ENCODE measurements around the gene ITGA11. TPM values are rescaled to one million over a fixed set of nuclear protein-coding genes. Genes with fewer than 3 reads are reported as not detected.

Gene ITGA11
- total RNA-seq, 4 donors from 2014 or later: 2.5 to 8.4 (median 5.6) TPM

- TF ChIP-seq CTCF (IDR thresholded peaks at IDR 0.05; ENCODE audit: low read depth): no peak
These were observed 170.7 kb downstream of the ITGA11 start for GRCh38 chr15:68261241-68261640.

DNA sequence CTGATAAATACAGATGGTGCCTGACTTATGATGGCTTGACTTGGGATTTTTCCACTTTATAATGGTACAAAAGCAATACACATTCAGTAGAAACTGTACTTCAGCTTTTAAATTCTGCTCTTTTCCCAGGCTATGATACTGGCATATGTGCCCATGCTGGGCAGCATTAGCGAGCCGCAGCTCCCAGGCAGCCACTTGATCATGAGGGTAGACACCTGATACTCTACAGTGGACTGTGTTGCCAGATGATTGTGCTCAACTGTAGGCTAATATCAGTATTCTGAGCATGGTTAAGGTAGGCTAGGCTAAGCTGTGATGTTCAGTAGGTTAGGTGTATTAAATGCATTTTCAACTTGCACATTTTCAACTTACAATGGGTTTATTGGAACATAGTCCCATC lies 172.1 kb downstream of the ITGA11 start:
- TF ChIP-seq CTCF (IDR thresholded peaks at IDR 0.05; ENCODE audit: low read depth): no peak

DNA sequence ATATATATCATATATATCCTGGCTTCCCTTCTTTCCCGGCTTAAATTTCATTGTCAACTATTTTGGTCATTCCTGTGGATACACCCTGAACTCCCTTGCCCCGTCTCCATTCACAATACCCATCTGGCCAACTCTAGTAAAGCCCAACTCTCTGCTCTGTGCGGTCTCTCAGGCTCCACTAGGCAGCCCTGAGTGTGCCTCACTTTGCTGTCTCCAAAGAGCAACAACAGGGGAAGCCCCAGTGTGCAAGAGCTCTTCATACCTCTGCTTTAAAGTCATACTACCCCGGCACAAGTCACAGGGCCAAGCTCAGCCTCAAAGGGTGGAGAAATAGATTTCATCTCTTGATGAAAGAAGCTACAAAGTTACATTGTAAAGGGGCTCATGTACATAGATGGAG lies 173.3 kb downstream of the ITGA11 start:
- no peak for TF ChIP-seq CTCF (IDR thresholded peaks at IDR 0.05; ENCODE audit: low read depth)

DNA sequence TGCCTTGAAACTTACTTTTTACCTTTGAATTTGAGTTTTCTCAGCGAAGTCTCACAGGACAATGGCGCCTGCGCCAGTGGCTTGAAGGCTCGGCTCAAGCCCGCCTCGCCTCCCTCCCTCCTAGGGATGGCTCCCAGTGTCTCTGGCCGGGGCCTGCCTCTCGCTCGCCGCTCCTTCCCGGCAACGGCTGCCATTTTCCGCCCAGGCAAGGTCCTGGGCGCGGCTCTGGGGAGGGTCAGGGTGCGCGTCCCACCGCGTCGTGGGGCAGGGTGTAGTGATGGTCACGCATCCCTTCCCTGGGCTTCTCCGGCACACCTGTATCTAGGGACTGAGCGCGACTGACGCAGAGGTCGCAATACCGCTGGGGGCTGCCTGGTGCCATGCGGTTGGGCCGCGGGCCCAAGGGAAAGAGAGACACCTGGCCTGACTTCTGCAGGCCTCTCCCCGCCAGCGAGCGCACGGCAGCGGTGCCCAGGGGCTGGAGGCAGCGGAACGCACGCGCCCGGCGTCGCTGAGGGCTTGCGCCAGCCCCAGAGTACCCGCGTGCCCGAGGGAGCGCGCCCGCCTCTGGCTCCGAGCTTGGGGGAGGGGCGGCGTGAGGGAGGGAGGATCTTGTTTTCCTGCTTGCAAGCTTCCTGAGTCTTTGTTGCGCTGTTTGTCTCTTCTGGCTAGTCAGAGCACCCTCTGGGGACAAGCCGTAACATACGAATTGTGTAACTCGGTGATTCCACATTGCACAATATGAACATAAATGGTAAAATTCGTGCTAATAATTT lies 175.1 kb downstream of the ITGA11 start:
- no peak for TF ChIP-seq CTCF (IDR thresholded peaks at IDR 0.05; ENCODE audit: low read depth)

- TF ChIP-seq CTCF (IDR thresholded peaks at IDR 0.05; ENCODE audit: low read depth): no peak
These were observed 178.9 kb downstream of the ITGA11 start for GRCh38 chr15:68252925-68253534.

- TF ChIP-seq CTCF (IDR thresholded peaks at IDR 0.05; ENCODE audit: low read depth): no peak
These were observed 182.8 kb downstream of the ITGA11 start for GRCh38 chr15:68249058-68249713.

Other genes starting within 250 kb of the ITGA11 start
- 1 to 10 TPM; 5.5 to 9.2 (median 7.3) TPM for gene CALML4, start 226.8 kb downstream of the ITGA11 start, total RNA-seq
- gene CLN6, start 202.4 kb downstream of the ITGA11 start, total RNA-seq: 10 to 100 TPM; 10.1 to 21.9 (median 17.2) TPM
- gene FEM1B, start 154.4 kb downstream of the ITGA11 start, total RNA-seq: 10 to 100 TPM; 35.2 to 64.6 (median 53.0) TPM
- gene CORO2B, start 146.8 kb upstream of the ITGA11 start, total RNA-seq: 10 to 100 TPM in 2 of 4 donors, 1 to 10 TPM in 2; 5.4 to 15.3 (median 9.7) TPM